Esophagus (tissue), 2 donors: ENCODE data around the gene CAPG. TPM values are rescaled to one million over a fixed set of nuclear protein-coding genes. Genes with fewer than 3 reads are reported as not detected.
A peak's percentile ranks its signal among the peaks of the same experiment; 100 is the strongest.

Experiments used
- H3K27ac ChIP-seq, 2 donors: one replicate each; pipeline ENCODE4 v1.5.1; 2013; ENCODE audit warnings: low read depth in 2 of 2, mild to moderate bottlenecking in 2 of 2, inconsistent platforms in 1 of 2, low read length in 1 of 2, moderate library complexity in 1 of 2
- H3K27me3 ChIP-seq, 2 donors: one replicate each; pipeline ENCODE4 v1.6.1; 2013; ENCODE audit warnings: low read length in 2 of 2, control low read depth in 1 of 2, mild to moderate bottlenecking in 1 of 2; ENCODE audit not compliant: insufficient read depth in 2 of 2, control insufficient read depth in 1 of 2
- H3K36me3 ChIP-seq, 2 donors: one replicate each; pipeline ENCODE4 v1.6.1; 2013; ENCODE audit warnings: low read length in 1 of 2; ENCODE audit not compliant: control insufficient read depth in 2 of 2, insufficient read depth in 2 of 2
- H3K4me1 ChIP-seq, 2 donors: one replicate each; pipeline ENCODE4 v1.6.1; 2013; ENCODE audit warnings: low read length in 1 of 2; ENCODE audit not compliant: control insufficient read depth in 2 of 2, insufficient read depth in 2 of 2
- H3K4me3 ChIP-seq, 2 donors: one replicate each; pipeline ENCODE4 v1.5.1; 2013; ENCODE audit warnings: low read length in 2 of 2, mild to moderate bottlenecking in 2 of 2, low read depth in 1 of 2, moderate library complexity in 1 of 2
- H3K9me3 ChIP-seq, 2 donors: one replicate each; pipeline ENCODE4 v1.6.1; 2013; ENCODE audit warnings: mild to moderate bottlenecking in 2 of 2, low read depth in 1 of 2, low read length in 1 of 2, moderate library complexity in 1 of 2; ENCODE audit not compliant: control insufficient read depth in 2 of 2, insufficient read depth in 1 of 2
- WGBS, 2 donors: extraction: QIAGEN DNeasy Blood & Tissue Kit; methylation state at CpG; one replicate each; pipeline ENCODE4 v1.1.7; 2013; 5-methylcytosine and 5-hydroxymethylcytosine counted together
- polyA plus RNA-seq, 2 donors: library from polyadenylated mRNA; stranded (reverse); fragments of 200-250 nt; gene quantifications; one replicate each; pipeline ENCODE4 v1.2.3, GENCODE V29; 2013
- donor health status: healthy with polysubstance abuse.
- donor health status: Bipolar disorder and iron deficiency.

Gene CAPG
- polyA plus RNA-seq, 2 donors: 273 to 297 TPM

GRCh38 chr2:85354286-85355072, 55.7 kb downstream of the CAPG start, which contains the start of the genes ELMOD3 and RETSAT:
Gene ELMOD3 (plus strand): TSS chr2:85354769. CDS start chr2:85357199, 2,430 bp downstream.
Gene RETSAT (minus strand): TSS chr2:85354528. CDS start chr2:85354507, 21 bp downstream.
- Histone ChIP-seq H3K27me3 (no peaks in the 10 kb centered on the region), H3K9me3 (no peaks in the 10 kb centered on the region), H3K36me3 (peaks cover 0 to 20% of the 10 kb centered on the region in 2 donors), H3K4me3 (peak within 1 kb of the TSS; percentile 79 to 89), H3K27ac (peak within 1 kb of the TSS; percentile 96 to 98), H3K4me1 (peaks cover 0 to 9% of the 10 kb centered on the region in 2 donors)
- 0% methylated on average over 42 of the region's 42 CpGs for WGBS, 2 donors

GRCh38 chr2:85353876-85354285, 56.3 kb downstream of the CAPG start:
- WGBS, 2 donors: 8 to 10% methylated on average over 16 of the region's 16 CpGs
- peak overlapping the region; percentile 96 to 98 for H3K27ac ChIP-seq
- peaks cover 2 to 9% of the 10 kb centered on the region in 2 donors for H3K4me1 ChIP-seq
- peaks cover 0 to 24% of the 10 kb centered on the region in 2 donors for H3K36me3 ChIP-seq
- H3K27me3 ChIP-seq: no peaks in the 10 kb centered on the region
- H3K9me3 ChIP-seq: no peaks in the 10 kb centered on the region
- H3K4me3 ChIP-seq: peak overlapping the region; percentile 65 to 89

DNA sequence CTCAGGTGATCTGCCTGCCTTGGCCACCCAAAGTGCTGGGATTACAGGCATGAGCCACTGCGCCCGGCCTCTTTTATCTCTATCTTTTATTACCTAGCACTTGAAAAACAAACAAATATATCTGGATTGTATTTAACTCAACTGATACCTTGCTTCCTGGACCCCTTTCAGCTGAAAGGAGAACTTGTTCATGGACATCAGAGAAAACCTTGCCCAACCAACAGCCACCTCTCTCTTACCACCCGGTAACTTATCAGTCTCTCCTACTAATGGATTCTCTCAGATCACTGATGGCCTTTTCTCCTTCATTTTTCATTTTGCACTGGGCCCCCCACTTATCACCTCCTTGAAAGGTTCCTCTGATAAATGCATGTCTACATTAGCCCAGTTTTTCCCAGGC, 62.6 kb downstream of the CAPG start:
- Histone ChIP-seq H3K4me1 (peaks cover 2 to 4% of the 10 kb centered on the region in 2 donors), H3K27me3 (no peaks in the 10 kb centered on the region), H3K27ac (no peak overlapping the region), H3K9me3 (no peaks in the 10 kb centered on the region), H3K36me3 (peaks cover 7 to 55% of the 10 kb centered on the region in 2 donors), H3K4me3 (no peak overlapping the region)
- 72 to 83% methylated on average over 3 of the region's 3 CpGs for WGBS, 2 donors

Other genes with a start within 250 kb of the CAPG start
- 10 to 100 TPM; 13.1 to 15.1 TPM for gene TGOLN2, start 82.4 kb downstream of the CAPG start, polyA plus RNA-seq
- 10 to 100 TPM; 35.3 to 46.2 TPM for gene RETSAT, start 55.8 kb downstream of the CAPG start, polyA plus RNA-seq
- gene ELMOD3, start 55.6 kb downstream of the CAPG start, polyA plus RNA-seq: 10 to 100 TPM in 1 of 2 donors, 1 to 10 TPM in 1; 8.7 to 16.1 TPM
- under 1 TPM; 0.07 to 0.14 TPM for gene SH2D6, start 8.3 kb upstream of the CAPG start, polyA plus RNA-seq
- gene MAT2A, start 128.8 kb upstream of the CAPG start, polyA plus RNA-seq: 100 to 1,000 TPM in 1 of 2 donors, 10 to 100 TPM in 1; 53.9 to 113 TPM
- 10 to 100 TPM; 10.2 to 18.1 TPM for gene GGCX, start 151.1 kb upstream of the CAPG start, polyA plus RNA-seq
- gene VAMP8, start 167.2 kb upstream of the CAPG start, polyA plus RNA-seq: 100 to 1,000 TPM; 337 to 430 TPM
- gene VAMP5, start 174.1 kb upstream of the CAPG start, polyA plus RNA-seq: 10 to 100 TPM; 19.5 to 39.6 TPM
- 100 to 1,000 TPM; 159 to 189 TPM for gene RNF181, start 185.4 kb upstream of the CAPG start, polyA plus RNA-seq
- gene TMEM150A, start 192.3 kb upstream of the CAPG start, polyA plus RNA-seq: 1 to 10 TPM; 9.3 to 9.9 TPM
- 10 to 100 TPM; 13.8 to 31.7 TPM for gene C2orf68, start 201.7 kb upstream of the CAPG start, polyA plus RNA-seq
- 10 to 100 TPM; 18.3 to 30.8 TPM for gene USP39, start 205.8 kb upstream of the CAPG start, polyA plus RNA-seq